Measurements from ENCODE around the gene NSUN4. TPM values are rescaled to one million over a fixed set of nuclear protein-coding genes. Genes with fewer than 3 reads are reported as not detected.

Gene NSUN4
- total and polyA plus RNA-seq, 2 of the 13 experiments (the other 11 are each of a cell fraction or from before 2014, with no cell fraction given), result 21.5 to 23.5 TPM

DNA sequence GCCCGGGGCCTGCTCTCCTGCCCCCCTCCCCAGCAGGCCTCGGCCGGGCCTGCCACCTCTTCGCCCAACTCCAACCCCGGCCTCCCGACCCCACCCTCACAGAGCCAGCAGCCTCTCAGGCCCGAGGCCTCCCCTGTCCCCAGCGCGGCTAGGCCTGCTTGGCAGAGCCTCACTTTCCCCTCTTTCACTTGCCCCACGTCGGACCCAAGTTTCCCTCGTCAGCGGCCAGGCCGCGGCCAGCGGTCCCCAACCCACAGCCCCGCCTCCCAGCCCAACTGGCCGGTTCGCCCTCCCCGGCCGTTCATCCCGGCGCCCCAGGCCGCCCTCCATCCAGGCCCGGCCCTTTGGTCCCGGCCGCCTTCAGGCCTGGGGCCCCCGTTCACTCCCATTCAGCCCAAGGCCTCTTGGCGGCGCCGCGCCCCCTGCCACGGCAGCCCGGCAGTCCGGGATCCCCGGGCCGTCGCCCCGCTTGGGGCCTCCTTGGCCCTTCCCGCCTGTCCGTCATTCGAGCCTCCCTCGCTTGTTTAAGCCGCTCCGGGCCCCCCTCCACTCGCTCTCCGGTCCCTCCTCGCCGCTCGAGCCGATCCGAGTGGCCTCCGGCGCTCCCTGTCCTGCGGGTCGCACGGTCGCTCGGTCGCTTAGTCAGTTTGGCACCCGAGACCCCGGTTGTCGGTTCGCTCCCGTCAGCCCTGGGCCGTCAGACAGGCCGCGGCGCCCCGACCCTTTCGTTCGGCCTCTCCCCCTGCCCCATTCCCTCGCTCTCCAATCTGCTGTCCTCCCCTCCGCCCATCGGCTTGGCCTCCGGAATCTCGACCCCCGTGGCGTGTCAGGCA lies 38.6 kb upstream of the NSUN4 start (continued):
- TF ChIP-seq HNRNPK (IDR thresholded peaks at IDR 0.05; ENCODE audit: low read depth, low read length, poor library complexity, severe bottlenecking) (peak; percentile 75), ZFP1 (CRISPR knock-in tag; IDR thresholded peaks at IDR 0.05) (no peak), FLYWCH1 (CRISPR knock-in tag; IDR thresholded peaks at IDR 0.05) (no peak), KAT2B (IDR thresholded peaks at IDR 0.05; ENCODE audit: borderline replicate concordance, low read depth, low read length) (no peak), ZBTB7B (CRISPR knock-in tag; IDR thresholded peaks at IDR 0.05) (no peak; the same call in 1 of the 2 replicates), ZNF883 (CRISPR knock-in tag; IDR thresholded peaks at IDR 0.05; ENCODE audit: not compliant biosample characterization) (peak; percentile 70), SYNCRIP (IDR thresholded peaks at IDR 0.05; ENCODE audit: insufficient read depth, low read depth, low read length) (no peak), ZHX1 (CRISPR knock-in tag; IDR thresholded peaks at IDR 0.05; ENCODE audit: low read depth) (no peak), RFXANK (CRISPR knock-in tag; IDR thresholded peaks at IDR 0.05) (no peak), ZNF205 (CRISPR knock-in tag; IDR thresholded peaks at IDR 0.05) (0 out of 2 replicates have a peak, but pooled peaks have one; percentile 14), PHB2 (IDR thresholded peaks at IDR 0.05; ENCODE audit: partially characterized antibody) (no peak), ZNF143 (CRISPR knock-in tag; IDR thresholded peaks at IDR 0.05) (peak; percentile 22; the same call in 1 of the 2 replicates), TBX2 (CRISPR knock-in tag; IDR thresholded peaks at IDR 0.05; ENCODE audit: borderline replicate concordance) (peak; percentile 72), ATF7 (IDR thresholded peaks at IDR 0.05) (no peak), ATF7 (CRISPR knock-in tag; IDR thresholded peaks at IDR 0.05) (peak; percentile 34; the same call in 1 of the 2 replicates), CBX2 (IDR thresholded peaks at IDR 0.05; ENCODE audit: low read depth, low read length) (no peak), CBX2 (CRISPR knock-in tag; IDR thresholded peaks at IDR 0.05; ENCODE audit: low read depth) (no peak), ZNF263 (CRISPR knock-in tag; IDR thresholded peaks at IDR 0.05) (no peak), ZNF343 (CRISPR knock-in tag; IDR thresholded peaks at IDR 0.05) (no peak), ZNF20 (CRISPR knock-in tag; IDR thresholded peaks at IDR 0.05) (no peak; the same call in 1 of the 2 replicates), MAZ (IDR thresholded peaks at IDR 0.05; ENCODE audit: borderline replicate concordance, low read depth, low read length) (no peak), MAZ (CRISPR knock-in tag; IDR thresholded peaks at IDR 0.05; ENCODE audit: low read depth) (0 out of 2 replicates have a peak, but pooled peaks have one; percentile 65)
- TF ChIP-seq, protein P1, sequence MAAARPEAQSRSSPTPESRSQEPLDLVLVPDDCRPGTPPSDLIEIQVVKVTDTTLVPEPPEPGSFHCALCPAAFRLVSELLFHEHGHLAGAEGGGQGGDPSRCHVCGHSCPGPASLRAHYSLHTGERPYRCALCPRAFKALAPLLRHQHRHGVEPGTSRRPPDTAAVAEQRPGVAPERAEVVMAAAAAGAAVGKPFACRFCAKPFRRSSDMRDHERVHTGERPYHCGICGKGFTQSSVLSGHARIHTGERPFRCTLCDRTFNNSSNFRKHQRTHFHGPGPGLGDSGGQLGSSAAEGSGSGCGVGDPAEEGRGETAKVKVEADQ (CRISPR knock-in tag; IDR thresholded peaks at IDR 0.05; ENCODE audit: borderline replicate concordance), result no peak
- TF ChIP-seq, protein P2, sequence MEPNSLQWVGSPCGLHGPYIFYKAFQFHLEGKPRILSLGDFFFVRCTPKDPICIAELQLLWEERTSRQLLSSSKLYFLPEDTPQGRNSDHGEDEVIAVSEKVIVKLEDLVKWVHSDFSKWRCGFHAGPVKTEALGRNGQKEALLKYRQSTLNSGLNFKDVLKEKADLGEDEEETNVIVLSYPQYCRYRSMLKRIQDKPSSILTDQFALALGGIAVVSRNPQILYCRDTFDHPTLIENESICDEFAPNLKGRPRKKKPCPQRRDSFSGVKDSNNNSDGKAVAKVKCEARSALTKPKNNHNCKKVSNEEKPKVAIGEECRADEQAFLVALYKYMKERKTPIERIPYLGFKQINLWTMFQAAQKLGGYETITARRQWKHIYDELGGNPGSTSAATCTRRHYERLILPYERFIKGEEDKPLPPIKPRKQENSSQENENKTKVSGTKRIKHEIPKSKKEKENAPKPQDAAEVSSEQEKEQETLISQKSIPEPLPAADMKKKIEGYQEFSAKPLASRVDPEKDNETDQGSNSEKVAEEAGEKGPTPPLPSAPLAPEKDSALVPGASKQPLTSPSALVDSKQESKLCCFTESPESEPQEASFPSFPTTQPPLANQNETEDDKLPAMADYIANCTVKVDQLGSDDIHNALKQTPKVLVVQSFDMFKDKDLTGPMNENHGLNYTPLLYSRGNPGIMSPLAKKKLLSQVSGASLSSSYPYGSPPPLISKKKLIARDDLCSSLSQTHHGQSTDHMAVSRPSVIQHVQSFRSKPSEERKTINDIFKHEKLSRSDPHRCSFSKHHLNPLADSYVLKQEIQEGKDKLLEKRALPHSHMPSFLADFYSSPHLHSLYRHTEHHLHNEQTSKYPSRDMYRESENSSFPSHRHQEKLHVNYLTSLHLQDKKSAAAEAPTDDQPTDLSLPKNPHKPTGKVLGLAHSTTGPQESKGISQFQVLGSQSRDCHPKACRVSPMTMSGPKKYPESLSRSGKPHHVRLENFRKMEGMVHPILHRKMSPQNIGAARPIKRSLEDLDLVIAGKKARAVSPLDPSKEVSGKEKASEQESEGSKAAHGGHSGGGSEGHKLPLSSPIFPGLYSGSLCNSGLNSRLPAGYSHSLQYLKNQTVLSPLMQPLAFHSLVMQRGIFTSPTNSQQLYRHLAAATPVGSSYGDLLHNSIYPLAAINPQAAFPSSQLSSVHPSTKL (CRISPR knock-in tag; IDR thresholded peaks at IDR 0.05), result no peak

All from HepG2 (cell line).